ENCODE measurements around the gene C4A. TPM values are rescaled to one million over a fixed set of nuclear protein-coding genes. Genes with fewer than 3 reads are reported as not detected.
"Not testable (repeated sequence)": the region's sequence is repeated elsewhere in the genome, so short reads cannot be mapped to it uniquely, and the experiment has no call there.

The C4A gene
- total and polyA plus RNA-seq, 2 donors (not counting 1 experiment from before 2014, with no cell fraction given), result 21.1 to 25.2 TPM

GRCh38 chr6:32047539-32047854 lies 65.6 kb downstream of the C4A start:
- Histone ChIP-seq H4K20me1 (ENCODE audit: control insufficient read depth, extremely low read depth, insufficient read depth, low read length) (no peaks in the 10 kb centered on the region), H2AFZ (ENCODE audit: low read length) (no peak overlapping the region), H3K4me1 (ENCODE audit: control insufficient read depth, extremely low read depth, insufficient read depth, low read length) (peaks cover 23% of the 10 kb centered on the region), H3K9me3 (ENCODE audit: control insufficient read depth, insufficient read depth, low read depth, low read length) (no peaks in the 10 kb centered on the region), H3K27me3 (ENCODE audit: control insufficient read depth, insufficient read depth, low read length) (no peaks in the 10 kb centered on the region), H3K9ac (ENCODE audit: insufficient read depth, low read length) (no peak overlapping the region), H3K36me3 (ENCODE audit: control insufficient read depth, insufficient read depth, low read length) (peaks cover 1% of the 10 kb centered on the region), H3K4me3 (replicated peaks in 1 of 4; ENCODE audit: control extremely low read depth in 1 of 4, insufficient read depth in 1 of 4, low read depth in 3 of 4, low read length in 4 of 4) (no peak overlapping the region), H3K27ac (ENCODE audit: insufficient read depth, low read length) (peak overlapping the region; percentile 82), H3K4me2 (ENCODE audit: extremely low read depth, insufficient read depth, low read length) (peak overlapping the region; percentile 40), H3K79me2 (ENCODE audit: control insufficient read depth, insufficient read depth, low read length) (no peaks in the 10 kb centered on the region)
- TF ChIP-seq CTCF (conservative IDR thresholded peaks at IDR 0.05 in 1 of 2, IDR thresholded peaks at IDR 0.05 in 1 of 2; ENCODE audit: low read depth in 1 of 2, low read length in 2 of 2), result no peak
- TF ChIP-seq EZH2 (IDR thresholded peaks at IDR 0.05; ENCODE audit: low read length, missing control alignments), result no peak
- DNase-seq (ENCODE audit: low read depth in 2 of 2), result no peak

GRCh38 chr6:32047855-32048766 lies 66.3 kb downstream of the C4A start:
- no peaks in the 10 kb centered on the region for H3K79me2 ChIP-seq (ENCODE audit: control insufficient read depth, insufficient read depth, low read length)
- DNase-seq (ENCODE audit: low read depth in 2 of 2), result peak in 1 of 2 donors; percentile 43
- H3K4me2 ChIP-seq (ENCODE audit: extremely low read depth, insufficient read depth, low read length), result no peak overlapping the region
- H3K27ac ChIP-seq (ENCODE audit: insufficient read depth, low read length), result peak overlapping the region; percentile 82
- H3K9me3 ChIP-seq (ENCODE audit: control insufficient read depth, insufficient read depth, low read depth, low read length), result no peaks in the 10 kb centered on the region
- TF ChIP-seq EZH2 (IDR thresholded peaks at IDR 0.05; ENCODE audit: low read length, missing control alignments), result no peak
- peak; percentile 58 to 82 for TF ChIP-seq CTCF (conservative IDR thresholded peaks at IDR 0.05 in 1 of 2, IDR thresholded peaks at IDR 0.05 in 1 of 2; ENCODE audit: low read depth in 1 of 2, low read length in 2 of 2)
- no peak overlapping the region for H3K9ac ChIP-seq (ENCODE audit: insufficient read depth, low read length)
- no peaks in the 10 kb centered on the region for H4K20me1 ChIP-seq (ENCODE audit: control insufficient read depth, extremely low read depth, insufficient read depth, low read length)
- H3K27me3 ChIP-seq (ENCODE audit: control insufficient read depth, insufficient read depth, low read length), result no peaks in the 10 kb centered on the region
- no peak overlapping the region for H2AFZ ChIP-seq (ENCODE audit: low read length)
- peaks cover 23% of the 10 kb centered on the region for H3K4me1 ChIP-seq (ENCODE audit: control insufficient read depth, extremely low read depth, insufficient read depth, low read length)
- no peak overlapping the region for H3K4me3 ChIP-seq (replicated peaks in 1 of 4; ENCODE audit: control extremely low read depth in 1 of 4, insufficient read depth in 1 of 4, low read depth in 3 of 4, low read length in 4 of 4)
- H3K36me3 ChIP-seq (ENCODE audit: control insufficient read depth, insufficient read depth, low read length), result peaks cover 1% of the 10 kb centered on the region

- H3K27ac ChIP-seq (ENCODE audit: insufficient read depth, low read length); H3K36me3 ChIP-seq (ENCODE audit: control insufficient read depth, insufficient read depth, low read length); H4K20me1 ChIP-seq (ENCODE audit: control insufficient read depth, extremely low read depth, insufficient read depth, low read length); H3K9me3 ChIP-seq (ENCODE audit: control insufficient read depth, insufficient read depth, low read depth, low read length); DNase-seq (ENCODE audit: low read depth in 2 of 2); H3K9ac ChIP-seq (ENCODE audit: insufficient read depth, low read length); H3K4me2 ChIP-seq (ENCODE audit: extremely low read depth, insufficient read depth, low read length); H3K4me3 ChIP-seq (replicated peaks in 1 of 4; ENCODE audit: control extremely low read depth in 1 of 4, insufficient read depth in 1 of 4, low read depth in 3 of 4, low read length in 4 of 4); H3K79me2 ChIP-seq (ENCODE audit: control insufficient read depth, insufficient read depth, low read length); H3K27me3 ChIP-seq (ENCODE audit: control insufficient read depth, insufficient read depth, low read length); H2AFZ ChIP-seq (ENCODE audit: low read length): not testable (repeated sequence)
- H3K4me1 ChIP-seq (ENCODE audit: control insufficient read depth, extremely low read depth, insufficient read depth, low read length), result peaks cover 23% of the 10 kb centered on the region
Measured at GRCh38 chr6:32049149-32049548, 67.3 kb downstream of the C4A start.

GRCh38 chr6:32049736-32050135 lies 67.9 kb downstream of the C4A start:
- not testable (repeated sequence) for H3K9ac ChIP-seq (ENCODE audit: insufficient read depth, low read length); H3K4me2 ChIP-seq (ENCODE audit: extremely low read depth, insufficient read depth, low read length); H3K4me3 ChIP-seq (replicated peaks in 1 of 4; ENCODE audit: control extremely low read depth in 1 of 4, insufficient read depth in 1 of 4, low read depth in 3 of 4, low read length in 4 of 4); H3K79me2 ChIP-seq (ENCODE audit: control insufficient read depth, insufficient read depth, low read length); H3K36me3 ChIP-seq (ENCODE audit: control insufficient read depth, insufficient read depth, low read length); H3K27ac ChIP-seq (ENCODE audit: insufficient read depth, low read length); H2AFZ ChIP-seq (ENCODE audit: low read length); H3K9me3 ChIP-seq (ENCODE audit: control insufficient read depth, insufficient read depth, low read depth, low read length); DNase-seq (ENCODE audit: low read depth in 2 of 2); H3K27me3 ChIP-seq (ENCODE audit: control insufficient read depth, insufficient read depth, low read length); H4K20me1 ChIP-seq (ENCODE audit: control insufficient read depth, extremely low read depth, insufficient read depth, low read length)
- peaks cover 23% of the 10 kb centered on the region for H3K4me1 ChIP-seq (ENCODE audit: control insufficient read depth, extremely low read depth, insufficient read depth, low read length)

All from fibroblast of lung (primary cell).